Nucleus accumbens (tissue), 56 donors: ENCODE data around the gene ARHGAP12.
A peak's percentile ranks its signal among the peaks of the same experiment; 100 is the strongest.

Source experiments
- DNase-seq, 56 donors: peaks; one replicate each; lab custom pipeline; 2025; lab: John Stamatoyannopoulos, UW

Gene ARHGAP12

GRCh38 chr10:31949266-31949665 is 20.6 kb upstream of the ARHGAP12 start:
- no peak for DNase-seq

- no peak for DNase-seq
Measured at GRCh38 chr10:31948021-31948420, 19.4 kb upstream of the ARHGAP12 start.

- no peak for DNase-seq
Measured at GRCh38 chr10:31947144-31947926, 18.7 kb upstream of the ARHGAP12 start.

GRCh38 chr10:31945392-31945791 is 16.8 kb upstream of the ARHGAP12 start:
- DNase-seq, result no peak

GRCh38 chr10:31944071-31944433 is 15.4 kb upstream of the ARHGAP12 start:
- DNase-seq, result no peak

- DNase-seq, result no peak
Measured at GRCh38 chr10:31942892-31943291, 14.3 kb upstream of the ARHGAP12 start.

GRCh38 chr10:31942435-31942834 is 13.8 kb upstream of the ARHGAP12 start:
- DNase-seq, result no peak

- DNase-seq, result peak in 21 of 56 donors; percentile 5 to 61 (median 29)
Measured at GRCh38 chr10:31940839-31941653, 12.4 kb upstream of the ARHGAP12 start.

GRCh38 chr10:31939797-31940708 is 11.4 kb upstream of the ARHGAP12 start:
- no peak for DNase-seq

GRCh38 chr10:31937371-31937770 is 8.7 kb upstream of the ARHGAP12 start:
- no peak for DNase-seq

GRCh38 chr10:31936933-31937332 is 8.3 kb upstream of the ARHGAP12 start:
- DNase-seq, result no peak

GRCh38 chr10:31936086-31936485 is 7.5 kb upstream of the ARHGAP12 start:
- no peak for DNase-seq

GRCh38 chr10:31935678-31936077 is 7.0 kb upstream of the ARHGAP12 start:
- no peak for DNase-seq

GRCh38 chr10:31932838-31933237 is 4.2 kb upstream of the ARHGAP12 start:
- DNase-seq, result no peak

- DNase-seq, result no peak
Measured at GRCh38 chr10:31930856-31931255, 2.2 kb upstream of the ARHGAP12 start.

- DNase-seq, result peak in 3 of 56 donors; percentile 7 to 54 (median 8)
Measured at GRCh38 chr10:31930023-31930751, 1.6 kb upstream of the ARHGAP12 start.

- DNase-seq, result peak in 45 of 56 donors; percentile 18 to 82 (median 61)
Measured at GRCh38 chr10:31929261-31930022, 811 bp upstream of the ARHGAP12 start.

- DNase-seq, result peak in 42 of 56 donors; percentile 10 to 72 (median 56)
Measured at GRCh38 chr10:31927884-31928548, 615 bp downstream of the ARHGAP12 start.

GRCh38 chr10:31927565-31927883 is 1.1 kb downstream of the ARHGAP12 start:
- no peak for DNase-seq
